NK-92 (cell line): ENCODE data around the gene TTPAL.
"Not testable (repeated sequence)": the region's sequence is repeated elsewhere in the genome, so short reads cannot be mapped to it uniquely, and the experiment has no call there.

Experiments
- DNase-seq: peaks from one replicate; lab custom pipeline; 2025; ENCODE audit not compliant: unreplicated experiment; lab: John Stamatoyannopoulos, UW

Gene TTPAL

DNA sequence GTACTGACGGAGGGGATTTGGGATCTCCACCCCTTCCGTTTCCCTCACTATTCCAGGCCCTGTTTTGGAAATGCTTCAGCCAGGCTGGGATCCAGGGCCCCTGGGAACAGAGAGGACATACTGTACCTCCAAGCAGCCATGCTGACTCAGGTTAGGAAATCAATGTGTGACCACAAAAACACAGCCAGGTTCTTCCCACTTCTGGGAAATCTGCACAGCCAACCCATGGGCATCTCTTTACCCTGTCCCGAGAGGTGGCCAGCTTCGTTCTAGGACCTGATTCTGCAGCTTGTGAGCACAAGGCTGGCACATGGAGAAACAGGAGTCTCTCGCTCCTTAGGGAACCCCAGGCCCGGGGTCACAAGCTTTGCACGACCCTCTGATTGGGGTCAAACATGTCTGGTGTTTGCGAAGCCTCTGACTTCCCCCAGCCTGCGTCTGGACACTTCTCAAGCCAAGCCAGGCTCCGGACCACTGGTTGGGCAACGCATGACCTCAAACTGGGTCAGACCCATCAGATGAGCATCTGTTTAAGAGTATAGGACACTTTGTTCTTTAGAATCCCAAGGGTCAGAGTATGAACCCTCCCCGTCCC, 8.3 kb upstream of the TTPAL start:
- no peak for DNase-seq

DNA sequence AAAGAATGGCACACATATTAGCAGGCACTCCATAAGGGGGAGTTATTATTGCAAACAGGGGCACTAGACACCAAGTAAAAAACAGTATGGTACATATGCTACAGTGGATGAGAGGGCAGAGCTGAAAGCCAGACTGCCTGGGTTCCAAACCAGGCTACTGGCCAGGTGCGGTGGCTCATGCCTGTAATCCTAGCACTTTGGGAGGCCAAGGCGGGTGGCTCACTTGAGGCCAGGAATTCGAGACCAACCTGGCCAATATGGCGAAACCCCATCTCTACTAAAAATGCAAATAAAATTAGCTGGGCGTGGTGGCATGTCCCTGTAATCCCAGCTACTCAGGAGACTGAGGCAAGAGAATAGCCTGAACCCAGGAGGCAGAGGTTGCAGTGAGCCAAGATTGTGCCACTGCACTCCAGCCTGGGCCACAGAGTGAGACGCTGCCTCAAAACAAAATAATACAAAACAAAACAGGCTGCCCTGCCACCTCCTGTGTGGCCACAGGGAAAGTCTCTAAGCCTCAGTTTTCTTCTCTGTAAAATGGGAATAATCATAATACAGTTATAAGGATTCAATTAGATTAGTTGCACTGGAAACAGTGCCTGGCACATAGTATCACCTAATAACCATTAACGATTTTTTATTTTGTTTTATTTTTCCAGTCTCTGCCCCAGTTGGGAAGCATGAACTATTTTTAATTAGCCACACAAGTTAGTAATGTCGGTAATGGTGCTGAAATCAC, 7.5 kb upstream of the TTPAL start:
- DNase-seq: no peak

DNA sequence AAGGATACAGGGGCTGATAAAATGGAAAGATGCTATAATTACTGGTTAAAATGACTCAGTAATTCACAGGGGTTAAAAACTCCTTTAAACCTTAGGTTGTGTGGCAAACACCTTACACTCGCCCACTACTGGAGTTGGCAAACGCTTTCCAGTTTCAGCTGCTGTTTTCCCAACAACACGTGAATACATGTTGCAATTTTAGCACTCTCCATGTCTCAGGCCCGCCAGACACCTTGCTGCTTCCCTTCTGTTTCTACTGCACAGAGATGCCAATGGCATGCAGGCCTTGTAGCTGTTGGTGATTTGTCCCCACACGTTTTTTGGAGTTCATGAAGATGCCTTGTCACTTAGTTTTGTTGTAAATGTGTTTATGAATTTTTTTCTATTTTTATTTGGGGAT, 5.3 kb upstream of the TTPAL start:
- no peak for DNase-seq

DNA sequence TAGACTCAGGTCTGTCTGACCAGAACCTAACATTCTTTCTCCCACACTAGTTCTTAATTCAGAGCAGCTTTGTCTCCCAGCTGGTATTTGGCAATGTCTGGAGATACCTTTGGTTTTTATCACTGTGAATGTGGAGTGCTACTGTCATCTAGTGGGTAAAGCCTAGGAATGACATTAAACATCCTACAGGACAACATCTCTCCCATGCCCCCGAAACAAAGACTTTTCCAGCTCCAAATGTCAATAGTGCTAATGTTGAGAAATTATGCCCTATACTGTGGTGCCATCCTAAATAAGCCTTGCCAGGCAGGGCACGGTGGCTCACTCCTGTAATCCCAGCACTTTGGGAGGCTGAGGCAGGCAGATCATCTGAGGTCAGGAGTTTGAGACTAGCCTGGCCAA, 4.2 kb upstream of the TTPAL start:
- DNase-seq: no peak

DNA sequence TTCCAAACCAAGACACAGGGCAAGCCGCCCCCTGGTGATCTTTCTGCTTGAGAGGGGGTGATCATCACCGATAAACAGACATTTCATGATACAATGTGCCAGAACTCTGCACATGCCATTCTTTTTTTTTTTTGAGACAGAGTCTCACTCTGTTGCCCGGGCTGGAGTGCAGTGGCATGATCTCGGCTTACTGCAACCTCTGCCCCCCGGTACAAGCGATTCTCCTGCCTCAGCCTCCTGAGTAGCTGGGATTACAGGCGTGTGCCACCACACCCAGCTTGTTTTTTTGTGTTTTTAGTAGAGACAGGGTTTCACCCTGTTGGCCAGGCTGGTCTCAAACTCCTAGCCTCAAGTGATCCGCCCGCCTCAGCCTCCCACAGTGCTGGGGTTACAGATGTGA, 3.4 kb upstream of the TTPAL start:
- not testable (repeated sequence) for DNase-seq

DNA sequence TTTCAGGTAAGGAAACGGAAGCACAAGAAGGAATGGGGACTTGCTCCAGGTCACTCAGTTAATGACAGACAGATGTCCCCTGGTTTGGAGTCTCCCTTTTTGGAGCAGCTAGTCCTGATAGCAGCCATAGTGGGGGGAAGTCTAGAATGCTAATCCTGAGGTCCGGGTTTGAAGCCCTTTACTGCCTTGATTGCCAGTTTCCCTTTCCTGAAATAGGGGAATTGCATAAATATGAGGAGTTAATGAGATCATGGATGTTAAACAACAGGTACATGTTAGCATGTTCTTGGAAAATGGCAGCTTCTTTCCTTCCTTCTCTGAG, 341 bp upstream of the TTPAL start:
- DNase-seq: no peak

DNA sequence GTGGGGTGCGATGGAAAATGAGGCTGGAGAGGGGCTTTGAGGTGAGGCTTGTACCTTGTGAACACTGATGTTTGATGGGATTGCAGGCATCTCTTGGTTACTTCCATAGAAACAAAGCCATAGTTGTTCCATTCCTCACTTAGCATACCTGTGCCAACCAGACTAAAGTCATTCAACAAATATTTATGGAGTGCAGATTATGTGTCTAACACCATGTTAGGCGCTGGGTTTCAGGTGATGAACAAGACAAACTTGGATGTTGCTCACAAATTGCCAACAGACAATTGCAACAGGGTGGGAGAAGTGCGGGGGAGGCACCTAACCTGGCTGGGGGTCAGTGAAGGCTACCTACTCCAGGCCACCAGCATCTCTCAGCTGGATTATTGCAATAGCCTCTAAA, 1.5 kb downstream of the TTPAL start:
- no peak for DNase-seq

DNA sequence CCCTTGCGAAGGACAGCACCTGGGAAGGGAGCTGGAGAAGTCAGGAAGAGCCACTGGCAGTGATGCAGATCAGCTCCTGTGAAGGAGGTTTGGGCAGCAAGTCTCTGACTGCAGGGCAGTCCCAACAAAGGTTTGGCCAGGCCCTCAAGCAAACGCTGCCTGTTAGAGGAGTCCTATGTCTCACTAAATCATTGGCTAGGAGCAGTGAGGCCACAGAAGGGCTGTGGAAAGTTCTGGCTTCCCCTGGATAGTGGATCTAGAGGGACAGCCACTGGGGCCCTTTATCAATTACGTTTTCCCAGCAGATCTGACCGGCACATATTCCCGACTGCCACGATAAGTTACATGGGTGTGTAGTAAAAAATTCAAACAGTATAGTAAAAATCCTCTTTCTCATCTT, 2.5 kb downstream of the TTPAL start:
- DNase-seq: no peak

DNA sequence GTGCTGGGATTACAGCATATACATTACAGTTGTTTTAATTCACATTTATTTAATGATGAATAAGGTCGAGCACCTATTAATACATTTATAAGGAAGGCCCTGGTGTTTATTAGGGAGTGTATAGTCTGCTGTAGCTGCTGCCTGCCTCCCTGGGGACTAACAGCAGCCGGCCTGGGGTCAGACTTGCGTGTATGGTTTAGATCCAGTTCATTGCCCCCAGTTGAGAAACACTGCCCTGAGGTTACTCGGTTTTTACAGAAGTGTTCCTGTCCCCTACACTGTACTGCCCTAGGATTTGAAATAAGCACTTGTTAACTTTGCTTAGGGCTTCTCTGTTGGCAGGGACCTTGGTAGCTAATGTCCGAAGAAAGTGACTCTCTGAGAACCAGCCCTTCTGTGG, 4.0 kb downstream of the TTPAL start:
- DNase-seq: no peak

DNA sequence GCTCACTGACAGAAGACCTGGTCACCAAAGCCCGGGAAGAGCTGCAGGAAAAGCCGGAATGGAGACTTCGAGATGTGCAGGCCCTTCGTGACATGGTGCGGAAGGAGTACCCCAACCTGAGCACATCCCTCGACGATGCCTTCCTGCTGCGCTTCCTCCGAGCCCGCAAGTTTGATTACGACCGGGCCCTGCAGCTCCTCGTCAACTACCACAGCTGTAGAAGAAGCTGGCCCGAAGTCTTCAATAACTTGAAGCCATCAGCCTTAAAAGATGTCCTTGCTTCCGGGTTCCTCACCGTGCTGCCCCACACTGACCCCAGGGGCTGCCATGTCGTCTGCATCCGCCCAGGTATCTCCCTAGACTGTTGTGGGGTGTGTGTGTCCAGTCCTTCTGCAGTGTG, 4.4 kb downstream of the TTPAL start:
- no peak for DNase-seq

DNA sequence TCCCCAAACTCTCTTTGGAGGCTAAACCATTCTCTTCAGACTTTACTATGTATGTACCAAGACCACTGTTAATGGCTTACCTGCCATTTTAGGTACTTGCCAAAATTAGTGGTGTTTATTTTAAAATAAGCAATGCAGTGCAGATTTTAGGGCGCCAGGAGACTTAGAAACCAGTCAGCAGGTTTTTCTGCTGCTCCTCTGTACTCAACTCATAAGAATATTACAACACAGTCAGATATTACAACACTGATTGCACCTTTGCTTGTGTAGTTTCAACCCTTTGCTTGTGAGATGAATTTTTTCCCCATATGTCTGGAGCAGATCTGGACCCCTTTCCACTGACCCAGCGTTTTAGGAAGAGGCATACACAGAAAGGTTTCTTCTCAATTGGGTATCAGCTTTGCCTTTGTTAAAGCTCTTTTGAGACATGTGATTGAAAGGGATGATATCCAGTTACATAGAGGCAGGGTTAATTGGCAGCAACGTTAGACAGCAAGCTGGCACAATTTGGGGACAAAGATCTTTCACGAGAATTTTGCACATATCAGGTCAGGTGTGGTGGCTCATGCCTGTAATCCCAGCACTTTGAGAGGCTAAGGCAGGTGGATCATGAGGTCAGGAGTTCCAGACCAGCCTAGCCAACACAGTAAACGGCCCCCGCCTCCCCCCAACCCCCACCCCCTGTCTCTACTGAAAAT, 6.2 kb downstream of the TTPAL start:
- DNase-seq: no peak

DNA sequence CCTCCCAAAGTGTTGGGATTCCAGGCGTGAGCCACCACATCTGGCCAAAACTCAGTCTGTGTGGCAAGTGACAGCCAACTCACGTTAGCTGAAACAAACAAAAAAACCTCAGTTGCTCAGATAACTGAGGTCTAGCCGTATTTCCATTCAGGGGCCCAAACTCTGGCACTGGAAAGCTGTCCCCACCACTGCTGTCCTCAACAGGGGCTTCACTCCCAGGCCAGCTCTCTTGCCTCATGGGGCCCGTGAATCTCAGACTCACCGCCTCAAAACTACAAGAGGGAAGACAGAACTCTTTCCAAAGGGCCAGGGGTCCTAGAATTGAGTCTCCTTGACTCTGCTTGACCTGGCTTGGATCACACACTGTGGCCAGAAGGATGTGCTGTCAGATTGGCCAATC, 7.4 kb downstream of the TTPAL start:
- DNase-seq: no peak

DNA sequence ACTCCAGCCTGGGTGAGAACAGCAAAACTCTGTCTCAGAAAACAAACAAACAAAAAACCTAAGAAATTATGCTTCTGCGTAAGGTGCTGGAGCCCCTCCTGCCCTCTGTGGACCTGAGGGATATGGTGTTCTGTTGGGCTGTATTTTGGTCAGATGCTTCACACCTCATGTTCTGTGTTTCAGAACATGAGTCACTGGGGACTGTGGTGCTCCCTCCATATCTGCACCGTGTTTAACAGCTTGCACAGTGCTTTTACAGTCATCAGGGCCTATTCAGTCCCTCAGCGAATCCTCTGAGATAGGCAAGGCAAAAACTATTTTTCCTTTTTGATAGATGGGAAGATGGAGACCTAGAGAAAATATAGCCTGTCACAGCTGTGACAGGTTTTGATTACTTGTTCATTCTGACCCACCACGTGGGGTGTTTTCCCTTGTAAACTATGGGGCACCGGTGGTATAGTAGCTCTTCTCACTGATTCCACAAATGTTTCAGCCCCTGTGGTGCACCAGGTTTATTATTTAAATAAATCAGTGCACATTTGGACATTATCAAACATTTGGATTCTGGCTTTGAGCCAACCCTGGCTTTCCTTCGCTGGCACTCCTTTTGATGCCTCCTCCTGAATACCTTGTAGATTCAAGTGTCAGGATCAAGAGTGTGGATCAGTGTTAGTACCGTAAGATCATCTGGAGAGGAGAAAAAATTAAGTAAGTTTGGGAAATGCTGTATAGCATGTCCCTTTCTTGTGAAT, 9.6 kb downstream of the TTPAL start:
- no peak for DNase-seq

DNA sequence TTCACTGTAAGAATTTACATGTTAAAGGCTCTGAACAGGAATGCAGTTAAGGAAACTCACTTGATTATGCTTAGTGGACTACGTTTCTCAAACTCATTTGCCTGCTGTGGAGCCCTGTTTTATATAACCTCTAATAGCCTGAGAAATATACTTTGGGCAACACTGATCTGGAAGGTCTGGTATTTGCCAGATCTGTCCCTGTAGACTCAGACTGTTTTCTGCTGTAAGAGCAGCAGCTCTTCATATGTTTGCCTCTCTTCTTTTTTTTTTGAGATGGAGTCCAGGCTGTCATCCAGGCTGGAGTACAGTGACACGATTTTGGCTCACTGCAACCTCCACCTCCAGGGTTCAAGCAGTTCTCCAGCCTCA, 10.1 kb downstream of the TTPAL start:
- DNase-seq: no peak

DNA sequence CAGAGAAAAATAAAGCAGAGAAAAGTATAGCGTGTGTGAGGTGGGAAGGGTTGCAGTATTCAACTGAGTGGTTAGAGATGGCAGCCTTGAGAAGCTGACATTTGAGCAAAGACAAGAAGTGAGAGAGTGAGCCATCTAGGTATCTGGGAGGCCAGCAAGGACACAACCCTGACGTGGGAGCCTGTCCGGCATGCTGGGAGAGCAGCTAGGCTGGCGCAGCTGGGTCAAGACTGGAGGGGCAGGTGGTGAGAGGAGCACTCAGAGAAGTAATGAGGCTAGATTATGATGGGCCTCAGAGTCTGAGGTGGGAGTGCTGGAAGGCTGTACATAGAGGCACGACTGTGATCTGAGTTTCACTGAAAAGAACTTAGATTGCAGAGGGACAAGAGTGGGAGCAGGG, 12.9 kb downstream of the TTPAL start:
- no peak for DNase-seq

DNA sequence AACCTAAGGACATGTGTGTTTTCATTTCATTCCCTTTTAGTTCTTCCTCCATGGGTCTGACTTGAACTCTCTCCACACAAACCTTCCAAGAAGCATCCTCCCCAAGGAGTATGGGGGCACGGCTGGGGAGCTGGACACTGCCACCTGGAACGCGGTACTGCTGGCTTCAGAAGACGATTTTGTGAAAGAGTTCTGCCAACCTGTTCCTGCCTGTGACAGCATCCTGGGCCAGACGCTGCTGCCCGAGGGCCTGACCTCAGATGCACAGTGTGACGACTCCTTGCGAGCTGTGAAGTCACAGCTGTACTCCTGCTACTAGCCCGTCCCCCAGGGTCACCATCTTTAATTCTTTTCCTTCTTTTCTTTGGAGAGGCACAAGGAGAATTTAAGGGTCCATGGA, 13.5 kb downstream of the TTPAL start:
- no peak for DNase-seq

DNA sequence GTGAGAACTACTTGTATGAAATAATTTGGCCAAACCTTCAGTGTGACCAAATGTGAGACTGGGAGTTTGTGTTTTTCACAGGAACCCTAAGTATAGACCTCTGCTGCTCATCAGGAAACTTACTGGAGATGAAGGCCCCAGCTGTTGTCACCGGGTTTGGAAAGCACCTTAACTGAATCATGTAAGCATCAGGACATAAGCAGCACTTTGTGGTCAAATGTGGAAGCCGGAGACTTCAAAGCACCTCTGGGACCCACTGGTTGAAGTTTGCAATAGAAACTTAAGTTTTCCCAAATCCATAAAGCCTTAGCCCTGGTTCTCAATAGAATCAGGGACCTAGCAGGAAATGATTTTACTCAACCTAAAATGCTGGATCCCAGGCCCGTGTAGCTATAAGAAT, 14.3 kb downstream of the TTPAL start:
- DNase-seq: no peak

DNA sequence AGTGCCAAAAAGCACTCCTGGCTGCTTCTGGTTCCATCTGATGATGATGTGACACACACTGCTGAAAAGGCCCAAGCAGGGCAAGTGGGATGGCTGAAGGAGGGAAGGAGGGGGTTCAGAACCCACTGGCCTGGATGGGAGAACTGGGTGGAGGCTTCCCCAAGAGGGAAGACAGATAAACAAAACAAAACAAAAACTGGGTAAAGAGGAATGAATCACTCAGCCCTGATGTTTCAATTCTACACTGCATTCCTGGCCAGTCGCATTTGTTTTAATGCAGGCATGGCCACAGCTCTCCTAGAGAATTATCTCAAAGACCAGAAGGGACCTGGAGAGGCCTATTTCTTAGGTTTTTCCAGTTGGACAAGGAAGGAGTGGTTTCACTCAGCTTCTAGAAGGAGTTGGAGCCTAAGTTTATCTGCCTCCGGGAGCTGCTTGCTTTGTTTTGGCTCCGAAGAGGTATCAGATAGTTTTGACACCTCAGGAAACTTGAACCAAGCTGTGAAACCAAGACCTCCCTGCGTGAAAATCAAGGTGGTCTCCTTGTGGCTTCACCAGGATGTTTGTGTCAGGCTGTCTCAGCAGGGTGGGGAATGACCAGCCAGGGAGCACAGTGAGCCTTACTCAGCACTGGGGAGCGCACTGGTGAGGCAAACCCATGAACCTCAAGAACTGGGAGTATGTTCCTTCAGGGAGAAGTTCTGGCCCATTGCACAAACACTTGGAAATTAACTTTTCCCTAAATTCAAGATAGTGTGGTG, 16.1 kb downstream of the TTPAL start:
- no peak for DNase-seq

DNA sequence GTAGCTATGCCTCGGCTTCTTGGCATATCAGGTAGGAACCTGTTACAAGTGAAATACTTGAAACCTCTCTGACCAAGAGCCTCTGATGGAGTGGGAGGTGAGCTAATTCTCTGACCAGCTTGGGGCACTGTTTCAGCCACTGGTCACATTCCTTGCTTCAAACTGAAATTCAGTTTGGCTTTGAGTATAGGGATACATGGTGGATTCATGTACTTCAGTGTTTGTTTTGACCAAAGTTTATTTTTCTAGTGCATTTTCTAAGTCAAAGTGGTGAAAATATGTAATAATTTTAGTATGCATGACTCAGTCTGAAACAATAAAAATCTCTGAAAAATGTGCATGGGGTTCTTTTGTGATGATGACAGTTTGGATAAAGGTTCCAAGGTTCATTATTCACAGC, 18.6 kb downstream of the TTPAL start:
- DNase-seq: no peak

DNA sequence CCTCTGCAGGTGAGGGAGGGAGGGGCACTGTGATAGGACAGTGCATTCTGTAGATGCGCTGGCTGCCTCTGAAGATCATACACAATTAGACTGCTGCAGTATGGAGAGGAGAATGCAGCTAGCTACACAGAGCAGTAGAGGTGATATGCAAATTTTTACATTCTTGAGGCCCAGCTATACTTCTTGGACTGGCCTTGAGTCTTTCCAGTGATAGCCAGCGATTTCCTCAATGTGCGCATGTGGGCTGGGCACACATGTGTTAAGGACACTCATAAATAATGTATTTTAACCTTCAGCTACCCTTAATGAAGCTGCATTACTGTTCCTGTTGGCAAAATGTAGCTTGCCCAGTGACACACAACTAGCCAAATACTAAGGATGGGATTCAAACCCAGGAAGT, 19.0 kb downstream of the TTPAL start:
- DNase-seq: no peak

DNA sequence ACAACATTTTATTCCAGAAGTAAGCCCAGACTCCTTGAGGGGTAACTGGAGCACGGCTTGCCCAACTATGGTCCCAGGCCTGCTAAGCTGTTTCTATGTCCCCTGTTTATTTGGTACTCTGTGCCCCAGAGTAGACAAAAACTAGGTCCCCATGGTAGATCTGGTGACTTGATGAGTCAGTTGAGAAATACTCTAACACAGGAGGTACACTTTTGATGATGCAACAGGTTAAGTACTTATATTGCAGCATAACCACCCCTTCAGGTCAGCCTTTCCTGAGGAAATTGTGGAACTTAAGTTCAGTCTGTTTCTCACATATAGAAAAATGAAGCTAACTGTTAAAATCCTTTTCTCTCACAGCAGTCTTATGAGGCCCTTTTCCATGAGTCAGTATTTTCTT, 19.6 kb downstream of the TTPAL start:
- DNase-seq: no peak
